Activated CD4-positive, alpha-beta T cell treated with anti-CD3 and anti-CD28 coated beads, Interleukin-2, Interleukin-4, amounts not matched to agents 100 ng/mL and 50 ng/mL, durations not matched to agents 16 hours and 8 hours (primary cell): ENCODE data around the gene FPR1.
"Not testable (repeated sequence)": the region's sequence is repeated elsewhere in the genome, so short reads cannot be mapped to it uniquely, and the experiment has no call there.

Source experiments
- DNase-seq: peaks from one replicate; pipeline ENCODE4 v3.0.0-alpha.2; 2020; ENCODE audit warnings: low spot score

Gene FPR1

DNA sequence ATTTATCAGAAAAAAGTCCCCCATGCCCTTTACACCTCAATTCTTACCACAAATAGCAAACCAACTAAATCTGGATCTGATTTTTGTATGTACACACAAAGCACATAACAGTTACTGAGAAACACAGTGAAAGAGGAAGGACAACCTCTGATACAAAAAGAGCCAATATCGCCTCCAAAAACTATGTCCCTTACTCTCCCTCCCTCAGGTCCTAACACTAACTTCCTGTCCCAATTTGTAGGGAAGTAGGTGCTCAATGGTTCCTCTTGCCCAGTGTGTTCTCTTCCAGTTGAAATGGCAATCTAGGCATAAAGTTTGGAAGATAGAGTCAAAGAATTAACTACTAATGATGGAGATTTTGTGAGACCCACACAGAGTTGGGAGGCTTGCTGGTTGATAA is 27.5 kb upstream of the FPR1 start:
- no peak for DNase-seq

DNA sequence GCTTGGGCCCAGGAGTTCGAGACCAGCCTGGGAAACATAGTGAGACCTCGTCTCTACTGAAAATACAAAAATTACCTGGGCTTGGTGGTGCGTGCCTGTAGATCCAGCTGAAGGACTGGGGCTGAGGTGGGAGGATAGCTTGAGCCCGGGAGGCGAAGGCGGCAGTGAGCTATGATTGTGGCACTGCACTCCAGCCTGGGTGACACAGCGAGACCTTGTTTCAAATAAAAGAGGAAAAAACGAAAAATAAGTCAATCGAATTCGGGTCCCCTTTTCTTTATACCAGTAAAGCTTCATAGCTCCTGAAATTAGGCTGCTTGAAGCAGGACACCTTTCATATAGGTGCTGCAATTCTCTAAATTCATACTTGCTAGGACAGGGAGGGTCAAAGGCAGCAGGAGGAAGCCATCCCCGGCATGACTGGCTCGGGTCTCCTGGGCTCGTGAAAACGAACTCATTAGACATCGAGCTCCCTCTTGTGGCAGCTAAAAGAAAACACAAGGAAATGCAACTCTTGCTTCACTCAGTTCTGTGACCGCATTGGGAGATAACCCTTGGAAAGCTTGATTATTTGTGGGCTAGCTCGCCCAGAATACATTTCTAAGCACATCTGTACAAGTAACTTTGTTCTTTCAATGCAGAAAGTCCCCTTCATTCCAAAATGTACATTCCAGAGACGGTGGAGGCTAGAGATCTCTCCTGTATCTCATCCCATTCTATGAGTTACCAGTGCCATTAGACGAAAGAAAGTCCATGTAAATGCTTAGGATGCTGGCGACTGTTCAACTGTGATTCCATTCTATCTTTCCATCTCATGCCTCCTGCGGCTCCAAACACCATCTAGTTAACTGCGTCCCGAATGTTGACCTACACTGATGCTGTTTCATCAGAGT is 26.1 kb upstream of the FPR1 start:
- DNase-seq, result peak; percentile 45

DNA sequence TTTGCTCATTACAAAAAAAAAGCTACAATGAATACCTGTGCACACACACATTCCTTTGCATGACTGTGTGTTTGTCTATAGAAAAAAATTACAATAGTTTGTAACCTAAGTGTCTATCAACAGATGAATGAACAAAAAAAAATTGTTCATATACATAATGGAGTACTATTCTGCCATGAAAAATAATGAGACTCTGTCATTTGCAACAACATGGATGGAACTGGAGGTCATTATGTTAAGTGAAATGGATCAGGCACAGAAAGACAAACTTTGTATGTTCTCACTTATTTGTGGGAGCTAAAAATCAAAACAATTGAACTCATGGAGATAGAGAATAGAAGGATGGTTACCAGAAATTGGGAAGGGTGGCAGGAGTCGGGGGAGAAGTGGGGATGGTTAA is 24.9 kb upstream of the FPR1 start:
- DNase-seq, result not testable (repeated sequence)

DNA sequence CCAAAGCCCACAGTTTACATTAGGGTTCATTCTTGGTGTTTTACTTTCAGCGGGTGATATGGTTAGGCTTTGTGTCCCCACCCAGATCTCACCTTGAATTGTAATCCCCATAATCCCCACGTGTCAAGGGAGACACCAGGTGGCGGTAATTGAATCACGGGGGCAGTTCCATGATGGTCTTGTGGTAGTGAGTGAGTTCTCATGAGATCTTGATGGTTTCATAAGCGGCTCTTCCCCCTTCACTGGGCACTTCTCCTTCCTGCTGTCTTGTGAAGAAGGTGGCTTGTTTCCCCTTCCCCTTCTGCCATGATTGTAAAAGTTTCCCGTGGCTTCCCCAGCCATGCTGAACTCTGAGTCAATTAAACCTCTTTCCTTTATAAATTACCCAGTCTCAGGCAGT is 21.3 kb upstream of the FPR1 start:
- DNase-seq, result no peak

DNA sequence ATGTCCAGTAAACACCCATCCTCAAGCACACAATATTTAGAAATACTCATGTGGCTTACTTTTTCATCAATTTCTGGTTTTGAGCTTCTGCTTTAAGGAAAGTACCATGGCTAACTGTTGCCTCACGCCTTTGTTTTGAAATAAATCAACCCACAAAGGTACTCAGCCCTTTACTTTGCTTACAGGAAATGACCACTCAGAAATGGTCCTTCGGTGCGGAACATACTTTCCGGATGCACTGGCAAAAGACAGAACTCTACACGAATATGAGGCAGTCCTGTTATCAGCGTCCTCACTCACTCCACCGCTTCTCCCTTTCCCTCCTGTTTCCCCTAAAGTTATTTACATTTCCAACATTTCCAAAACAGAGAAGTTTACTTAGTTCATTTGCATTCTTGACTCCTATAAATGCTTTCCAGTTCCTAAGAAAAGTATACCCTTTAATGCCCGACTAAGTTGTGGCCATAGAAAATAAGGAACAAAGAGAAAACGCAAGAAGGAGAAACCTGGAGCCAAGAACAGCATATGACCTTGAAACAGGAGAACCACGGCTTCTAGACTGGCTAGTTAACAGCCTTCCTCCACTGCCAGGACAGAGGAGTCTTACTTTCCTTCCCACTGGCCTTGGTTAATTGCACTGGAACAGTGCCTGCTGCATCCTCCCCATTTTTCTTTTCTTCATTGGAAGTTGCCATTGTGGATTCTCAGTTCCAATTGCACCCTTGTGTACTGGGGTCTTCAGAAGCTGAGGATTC is 19.9 kb upstream of the FPR1 start:
- DNase-seq, result no peak

DNA sequence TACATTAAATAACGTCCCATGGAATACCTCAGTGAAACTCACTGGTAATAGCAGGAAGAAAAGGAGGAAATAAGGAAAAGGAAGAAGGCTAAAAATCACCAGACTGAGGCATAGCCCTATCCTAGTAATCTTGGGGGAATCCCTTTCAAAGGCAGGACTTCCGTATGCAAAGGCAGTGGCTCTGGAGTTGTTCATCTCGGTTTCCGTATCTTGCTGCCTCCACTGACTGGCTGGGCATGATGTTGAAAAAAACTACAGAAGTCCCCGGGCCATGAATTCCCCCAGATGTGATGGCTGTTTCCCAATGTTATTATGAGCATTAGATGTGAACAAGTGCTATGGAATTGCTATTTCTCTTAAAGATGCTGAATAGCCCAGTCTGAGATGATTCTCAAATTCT is 14.8 kb upstream of the FPR1 start:
- no peak for DNase-seq

DNA sequence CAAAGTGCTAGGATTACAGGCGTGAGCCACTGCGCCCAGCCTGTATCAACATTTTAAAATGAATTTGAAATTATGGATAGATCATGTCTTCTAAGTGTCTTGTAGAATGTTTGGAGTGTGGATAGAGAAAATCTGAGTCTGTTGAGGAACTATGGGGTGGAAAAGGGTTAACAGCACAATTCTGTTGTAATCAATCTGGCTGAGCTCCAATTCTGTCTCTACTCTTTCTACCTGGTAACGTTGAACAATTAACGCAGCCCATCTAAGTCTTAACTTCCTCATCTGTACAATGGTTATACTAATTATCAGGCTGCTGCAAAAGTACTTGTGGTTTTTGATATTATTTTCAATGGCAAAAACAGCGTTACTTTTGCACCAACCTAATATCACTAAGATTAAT is 13.4 kb upstream of the FPR1 start:
- no peak for DNase-seq

DNA sequence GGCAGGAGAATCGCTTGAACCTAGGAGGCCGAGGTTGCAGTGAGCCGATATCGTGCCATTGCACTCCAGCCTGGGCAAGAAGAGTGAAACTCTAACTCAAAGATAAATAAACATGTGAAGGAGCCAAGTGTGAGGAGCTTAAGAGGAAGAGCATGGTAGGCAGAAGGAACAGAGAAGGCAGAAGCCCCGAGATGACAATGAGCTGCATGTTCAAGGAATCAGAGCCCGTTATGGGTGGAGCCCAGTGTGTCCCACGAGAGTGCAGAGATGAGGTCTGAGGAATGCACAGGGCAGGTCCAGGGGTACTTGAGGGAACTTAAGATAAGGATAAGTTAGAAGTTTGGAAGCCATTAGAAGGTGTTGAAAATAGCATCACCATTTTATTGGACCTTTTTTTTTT is 10.0 kb upstream of the FPR1 start:
- DNase-seq, result no peak

DNA sequence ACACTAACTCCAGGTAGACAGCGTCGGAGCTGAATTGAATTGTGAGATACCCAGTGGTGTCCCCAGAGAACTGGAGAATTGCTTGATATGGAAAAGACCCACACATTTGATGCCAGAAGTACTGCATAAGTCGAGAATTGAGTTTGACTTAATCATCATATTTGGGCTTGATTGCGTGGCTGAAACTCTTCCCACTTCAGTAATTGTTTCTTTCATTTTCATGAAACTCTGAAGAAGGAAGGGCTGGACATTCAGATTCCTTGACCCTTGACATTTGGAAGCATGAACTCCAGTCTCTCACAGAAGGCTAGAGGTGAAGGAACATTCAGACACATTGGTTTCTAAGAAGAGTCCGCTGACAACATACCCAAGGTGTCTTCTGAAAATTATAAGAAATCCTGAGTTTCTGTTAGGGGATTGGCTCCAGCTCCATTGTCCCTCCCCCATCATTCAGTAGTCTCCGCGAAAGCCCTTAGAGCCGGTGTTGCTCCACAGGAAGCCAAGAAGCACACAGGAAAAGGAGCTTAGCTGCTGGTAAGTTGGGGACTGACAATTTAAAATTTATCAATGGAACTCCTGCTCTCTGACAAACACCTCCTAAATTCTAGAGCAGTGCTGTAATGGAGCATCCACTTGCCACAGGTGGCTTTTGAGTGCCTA is 9.1 kb upstream of the FPR1 start, which contains the start of gene FPR2:
Gene FPR2 (plus strand): TSS at position 484 of the 660 bp plus-strand sequence. CDS start 7,479 bp downstream, outside the sequence.
- no peak for DNase-seq

DNA sequence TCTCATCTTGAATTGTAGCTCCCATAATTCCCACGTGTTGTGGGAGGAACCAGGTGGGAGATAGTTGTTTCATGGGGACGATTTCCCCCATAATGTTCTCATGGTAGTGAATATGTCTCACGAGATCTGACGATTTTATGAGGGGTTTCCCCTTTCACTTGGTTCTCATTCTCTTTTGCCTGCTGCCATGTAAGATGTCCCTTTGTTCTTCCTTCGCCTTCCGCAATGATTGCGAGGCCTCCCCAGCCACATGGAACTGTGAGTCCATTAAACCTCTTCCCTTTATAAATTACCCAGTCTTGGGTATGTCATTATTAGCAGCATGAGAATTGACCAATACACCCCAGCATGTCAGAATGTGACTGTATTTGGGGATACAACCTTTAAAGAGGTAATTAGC is 3.9 kb upstream of the FPR1 start:
- DNase-seq, result no peak

DNA sequence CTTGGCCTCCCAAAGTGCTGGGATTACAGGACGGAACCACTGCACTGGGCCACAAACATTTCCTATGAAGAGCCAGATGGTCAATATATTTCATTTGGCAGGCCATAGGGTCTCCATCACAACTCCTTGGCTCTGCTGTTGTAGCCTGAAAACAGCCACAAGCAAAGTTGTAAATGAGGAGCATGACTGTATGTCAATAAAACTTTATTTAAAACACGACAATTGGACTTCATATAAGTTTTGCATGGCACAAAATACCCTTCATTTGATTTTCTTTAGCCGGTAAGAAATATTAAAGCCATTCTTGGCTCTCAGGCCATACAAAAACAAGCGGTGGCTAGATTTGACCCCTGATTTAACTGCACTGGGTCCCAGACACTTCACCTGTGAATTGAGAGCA is 3.1 kb upstream of the FPR1 start:
- DNase-seq, result no peak

DNA sequence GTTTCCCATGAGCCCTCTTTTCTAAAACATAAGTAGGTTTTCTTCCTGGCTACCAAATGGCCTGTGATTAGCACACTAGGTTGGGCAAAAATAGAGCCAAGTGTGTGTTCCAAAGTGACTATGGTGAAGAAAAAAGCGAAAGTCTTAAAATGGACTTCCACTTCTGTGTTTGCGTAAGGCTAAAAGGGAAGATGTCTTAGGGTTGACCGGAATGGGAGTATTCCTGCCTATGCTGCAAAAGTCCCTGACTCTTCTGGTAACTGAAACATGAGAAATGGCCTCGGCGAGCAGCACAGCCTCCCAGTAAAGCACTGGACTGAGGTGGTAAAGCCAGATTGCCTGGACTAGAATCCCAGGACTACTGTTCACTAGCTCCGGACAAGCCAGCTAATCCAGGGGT is 2.4 kb upstream of the FPR1 start:
- no peak for DNase-seq

DNA sequence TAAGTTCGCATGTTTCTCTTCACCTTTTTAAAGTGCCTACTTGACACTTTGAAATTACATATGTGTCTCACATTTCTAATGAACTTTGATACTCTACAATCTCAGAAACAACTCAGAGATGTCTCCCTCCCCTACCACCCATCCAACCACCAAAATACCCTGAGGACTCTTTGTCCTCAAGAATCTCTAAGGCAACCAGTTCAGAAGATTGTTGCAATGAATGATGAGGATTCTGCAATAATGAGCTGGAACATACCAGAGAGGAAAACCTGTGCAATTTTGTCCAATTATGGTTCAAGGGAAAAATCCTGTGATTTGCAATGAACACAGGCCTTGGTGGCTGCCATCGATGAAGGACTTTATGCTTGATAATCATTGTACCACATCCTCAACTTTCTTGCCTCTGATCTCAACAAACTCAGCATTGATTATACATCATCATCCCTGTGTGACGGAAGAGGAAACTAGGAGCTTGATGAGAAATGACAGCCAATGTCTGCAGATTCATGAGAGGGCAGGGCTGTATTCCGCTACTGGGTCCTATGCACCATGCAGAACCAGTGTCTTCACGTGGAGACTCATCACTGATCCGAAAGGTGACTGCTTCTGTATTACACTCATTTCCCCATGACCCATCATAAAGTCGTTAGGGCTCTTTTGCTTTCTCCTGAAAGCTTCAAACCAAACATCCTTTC is 1.1 kb downstream of the FPR1 start:
- DNase-seq, result no peak

DNA sequence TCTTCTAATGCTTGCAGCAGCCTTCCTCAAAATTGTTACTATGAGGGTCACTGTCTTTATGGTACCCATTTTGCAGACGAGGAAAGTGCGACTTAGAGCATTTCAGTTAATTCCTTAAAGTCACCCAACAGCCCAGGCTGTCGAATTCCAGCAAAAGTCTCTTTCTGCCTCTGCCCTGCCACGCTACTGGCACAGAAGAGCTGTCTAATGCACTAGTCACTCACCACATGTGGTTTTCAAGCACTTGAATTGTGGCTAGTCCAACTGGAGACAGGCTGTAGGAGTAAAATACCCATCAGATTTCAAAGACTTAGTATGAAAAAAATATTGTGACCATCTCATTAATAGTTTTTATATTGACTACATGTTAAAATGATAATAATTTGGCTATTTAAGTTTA is 1.7 kb downstream of the FPR1 start:
- DNase-seq, result no peak

DNA sequence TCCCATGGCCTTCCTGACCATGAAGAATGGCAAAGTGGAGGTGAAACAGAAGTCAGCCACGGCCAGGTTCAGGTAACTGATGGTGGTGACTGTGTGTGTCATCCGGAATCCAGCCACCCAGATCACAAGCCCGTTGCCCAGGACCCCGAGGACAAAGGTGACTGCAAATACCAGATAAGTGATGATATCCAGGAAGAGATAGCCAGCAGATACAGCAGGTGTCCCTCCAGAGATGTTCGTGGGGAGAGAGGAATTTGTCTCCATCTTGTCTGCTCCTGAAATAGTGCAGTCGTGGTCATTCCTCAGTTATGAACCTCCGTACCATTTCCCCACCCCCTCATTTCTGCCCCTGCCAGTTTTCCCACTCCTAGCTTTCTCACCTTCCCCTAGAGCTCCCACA is 4.9 kb downstream of the FPR1 start:
- DNase-seq, result no peak

DNA sequence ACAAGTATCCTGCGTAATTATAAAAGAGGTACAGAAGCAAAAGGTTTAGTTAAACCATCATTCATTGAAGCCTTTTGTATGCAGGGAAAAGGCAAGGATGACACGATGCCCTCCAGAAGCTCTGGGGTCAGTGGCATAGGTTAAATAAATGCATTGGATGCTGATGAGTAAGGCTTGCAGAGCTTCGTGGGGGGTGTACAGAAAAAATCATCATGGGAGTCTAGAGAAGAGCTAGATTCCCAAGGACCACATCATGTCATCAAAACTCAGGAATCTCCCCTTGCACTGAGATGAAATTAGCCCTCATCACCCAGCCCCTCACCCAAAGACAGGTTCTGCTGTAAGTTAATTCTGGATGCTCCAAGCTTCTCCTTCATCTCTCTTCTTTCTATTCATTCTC is 8.3 kb downstream of the FPR1 start:
- DNase-seq, result no peak

DNA sequence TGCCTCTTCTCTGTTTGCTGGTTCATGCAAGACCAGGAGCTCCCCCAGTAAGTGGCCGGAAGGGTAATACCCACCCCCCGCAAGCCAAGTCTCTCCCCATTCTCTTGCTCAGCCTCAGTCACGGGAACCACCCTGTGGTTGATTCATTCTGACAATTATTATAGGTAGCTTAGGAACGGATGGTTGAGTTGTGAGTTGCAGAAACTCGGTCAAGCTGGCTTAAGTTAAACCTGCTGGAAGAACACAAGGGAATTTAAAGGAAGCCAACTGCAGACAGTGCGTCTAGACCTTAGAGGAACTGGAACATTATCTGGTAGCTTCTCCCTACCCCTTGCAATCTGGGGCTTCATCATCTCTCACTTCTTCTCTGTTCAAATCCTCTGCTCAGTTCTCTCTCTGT is 8.9 kb downstream of the FPR1 start:
- no peak for DNase-seq

DNA sequence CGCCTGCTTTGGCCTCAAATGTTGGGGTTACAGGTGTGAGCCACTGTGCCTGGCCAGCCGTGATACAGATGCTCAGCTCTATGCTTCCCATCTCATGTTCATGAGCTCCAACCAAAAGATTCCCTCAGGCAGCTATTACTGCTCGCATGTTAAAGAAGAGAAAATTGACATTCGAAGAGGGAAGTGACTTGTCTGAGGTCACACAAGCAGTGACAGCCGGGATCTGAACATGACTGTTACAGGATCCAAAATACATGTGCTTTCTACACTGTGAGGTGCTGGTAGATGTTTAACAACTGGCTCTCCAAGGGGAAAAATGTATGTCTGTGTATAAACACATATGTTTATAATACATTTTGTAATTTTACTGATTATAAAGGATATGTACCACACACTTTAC is 11.3 kb downstream of the FPR1 start:
- DNase-seq, result no peak

DNA sequence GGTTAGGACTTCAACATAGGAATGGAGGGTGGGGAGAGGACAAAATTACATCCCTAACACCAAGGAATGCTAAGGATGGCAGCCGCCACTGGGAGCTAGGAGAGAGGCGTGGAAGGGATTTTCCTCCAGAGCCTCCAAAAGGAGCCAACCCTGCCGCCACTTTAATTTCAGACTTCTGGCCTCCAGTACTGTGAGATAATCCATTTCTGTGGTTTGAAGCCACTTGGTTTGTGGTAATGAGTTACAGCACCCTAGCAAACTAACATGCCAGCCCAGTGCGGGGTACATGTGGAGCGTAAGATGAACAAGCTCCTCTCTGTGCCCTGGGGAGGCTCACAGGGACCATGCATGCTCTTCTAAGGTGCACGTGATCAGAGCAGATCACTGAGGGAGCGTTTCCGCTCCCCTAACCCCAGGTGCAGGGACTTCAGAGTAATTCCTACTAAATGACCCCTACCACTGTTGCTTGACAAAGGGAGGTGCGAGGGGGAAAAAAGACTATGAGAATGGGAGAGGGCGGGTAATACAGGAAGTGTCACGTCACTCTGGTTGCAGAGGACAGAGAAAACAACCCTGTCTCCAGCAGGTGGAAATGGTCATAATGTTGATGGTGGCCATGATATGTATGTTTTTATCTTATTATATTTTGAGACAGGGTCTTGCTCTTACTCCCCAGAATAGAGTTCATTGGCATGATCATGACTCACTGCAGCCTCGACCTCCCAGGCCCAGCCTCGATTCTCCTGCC is 12.0 kb downstream of the FPR1 start:
- DNase-seq, result no peak

DNA sequence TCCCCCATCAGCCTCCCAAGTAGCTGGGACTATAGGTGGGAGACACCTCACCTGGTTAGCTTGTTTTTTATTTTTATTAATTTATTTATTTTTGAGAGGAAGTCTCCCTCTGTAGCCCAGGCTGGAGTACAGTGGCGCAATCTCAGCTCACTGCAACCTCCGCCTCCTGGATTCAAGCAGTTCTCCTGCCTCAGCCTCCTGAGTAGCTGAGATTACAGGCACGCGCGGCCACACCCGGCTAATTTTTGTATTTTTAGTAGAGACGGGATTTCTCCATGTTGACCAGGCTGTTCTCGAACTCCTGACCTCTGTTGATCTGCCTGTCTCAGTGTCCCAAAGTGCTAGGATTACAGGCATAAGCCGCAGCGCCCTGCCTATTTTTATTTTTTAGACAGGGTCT is 13.2 kb downstream of the FPR1 start:
- not testable (repeated sequence) for DNase-seq

DNA sequence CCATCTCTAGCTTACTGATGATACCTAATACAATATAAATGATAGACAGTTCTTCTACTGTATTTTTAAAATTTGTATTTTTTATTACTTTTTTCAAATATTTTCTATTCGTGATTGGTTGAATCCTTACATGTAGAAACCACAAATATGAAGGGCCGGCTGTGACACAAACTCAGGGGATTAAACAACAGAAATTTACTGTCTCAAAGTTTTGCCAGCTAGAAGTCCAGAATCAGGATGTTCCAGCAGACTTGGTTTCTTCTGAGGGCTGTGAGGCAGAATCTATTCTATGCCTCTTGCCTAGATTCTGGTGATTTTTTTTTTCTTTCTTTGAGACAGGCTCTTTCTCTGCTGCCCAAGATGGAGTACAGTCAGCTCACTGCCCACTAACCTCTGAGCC is 13.8 kb downstream of the FPR1 start:
- no peak for DNase-seq

DNA sequence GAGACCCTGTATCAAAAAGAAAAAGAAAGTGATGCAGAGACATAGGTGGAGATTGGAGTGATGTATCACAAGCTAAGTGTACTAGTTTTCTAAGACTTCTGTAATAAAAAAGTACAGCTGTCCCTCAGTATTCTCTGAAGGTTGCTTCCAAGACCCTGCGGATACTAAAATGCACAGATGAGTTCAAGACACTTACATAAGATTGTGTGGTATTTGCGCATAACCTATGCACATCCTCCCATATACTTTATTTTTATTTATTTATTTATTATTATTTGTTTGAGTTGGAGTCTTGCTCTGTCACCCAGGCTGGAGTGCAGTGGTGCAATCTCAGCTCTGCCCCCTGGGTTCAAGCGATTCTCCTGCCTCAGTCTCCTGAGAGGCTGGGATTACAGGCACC is 14.3 kb downstream of the FPR1 start:
- DNase-seq, result no peak
